H1 (cell line): Measurements from ENCODE around the gene CACNA1A. TPM values are rescaled to one million over a fixed set of nuclear protein-coding genes. Genes with fewer than 3 reads are reported as not detected.

Source experiments
- BCL11A ChIP-seq, 2 experiments: IDR thresholded peaks; one replicate each; pipeline ENCODE4 v1.6.1; 2011; ENCODE audit warnings: low read depth in 2 of 2, low read length in 2 of 2, mild to moderate bottlenecking in 2 of 2
- BRCA1 ChIP-seq: IDR thresholded peaks from 2 replicates; pipeline ENCODE4 v1.6.1; 2012; ENCODE audit warnings: low read depth, low read length, improper control_type of control experiment
- CHD1 ChIP-seq: IDR thresholded peaks from 2 replicates; pipeline ENCODE4 v1.6.1; 2012; ENCODE audit warnings: low read depth, low read length, improper control_type of control experiment
- HDAC6 ChIP-seq: IDR thresholded peaks from one replicate; pipeline ENCODE4 v1.7.1; 2012; ENCODE audit warnings: low read depth, mild to moderate bottlenecking, inconsistent platforms, low read length, moderate library complexity
- KDM1A ChIP-seq: fragments of 200-600, 300-600 bp; sonication (generic); IDR thresholded peaks from 2 replicates; pipeline ENCODE4 v1.7.1; 2016; ENCODE audit warnings: mild to moderate bottlenecking, low read length, borderline replicate concordance
- POLR2AphosphoS5 ChIP-seq: IDR thresholded peaks from 2 replicates; pipeline ENCODE4 v1.6.1; 2011; ENCODE audit warnings: low read depth, low read length
- RAD21 ChIP-seq, 2 experiments: IDR thresholded peaks in 1 of 2; conservative IDR thresholded peaks in 1 of 2; 2 replicates each; pipeline ENCODE4 v1.6.1; 2011; ENCODE audit warnings: low read depth in 2 of 2, low read length in 2 of 2, improper control_type of control experiment in 1 of 2, inconsistent platforms in 1 of 2, mild to moderate bottlenecking in 1 of 2, moderate library complexity in 1 of 2
- RXRA ChIP-seq: IDR thresholded peaks from 2 replicates; pipeline ENCODE4 v1.6.1; 2011; ENCODE audit warnings: low read depth, mild to moderate bottlenecking, low read length, moderate library complexity; ENCODE audit not compliant: insufficient read depth
- TEAD4 ChIP-seq: IDR thresholded peaks from 2 replicates; pipeline ENCODE4 v1.6.1; 2012; ENCODE audit warnings: low read depth, low read length, inconsistent platforms, mixed read lengths
- polyA plus RNA-seq, 7 experiments: library from polyadenylated mRNA; depleted of rRNA in 3 of 7; stranded (reverse) in 5 of 7; unstranded in 2 of 7; fragments of >200 nt in 5 of 7; fragments of 200-250 nt in 2 of 7; gene quantifications; 1 replicate in 5 of 7; 2 replicates in 1 of 7; 4 replicates in 1 of 7; pipeline versions ENCODE4 v1.2.1 to v1.2.3, GENCODE V29; 2011 to 2013; ENCODE audit warnings: missing spikeins in 2 of 7, mixed read lengths in 2 of 7
- total RNA-seq: library from RNA; stranded (reverse); fragmentation: NEBNext Ultra II Directional; extraction: Animal tissue kit (Norgen Biotek cat#: 25700); gene quantifications from 2 replicates; pipeline ENCODE4 v1.2.1, GENCODE V29; 2021
- TF ChIP-seq, protein P1 (sequence below): fragments of 300-600 bp; sonication (generic); IDR thresholded peaks from 2 replicates; pipeline ENCODE4 v1.7.1; 2012; ENCODE audit warnings: low read length, moderate library complexity, mild to moderate bottlenecking, inconsistent platforms; ENCODE audit not compliant: insufficient replicate concordance

Gene CACNA1A
- total and polyA plus RNA-seq, 2 of the 8 experiments (the other 6 are each of a cell fraction or from before 2014, with no cell fraction given), result 10.7 to 25.3 TPM

DNA sequence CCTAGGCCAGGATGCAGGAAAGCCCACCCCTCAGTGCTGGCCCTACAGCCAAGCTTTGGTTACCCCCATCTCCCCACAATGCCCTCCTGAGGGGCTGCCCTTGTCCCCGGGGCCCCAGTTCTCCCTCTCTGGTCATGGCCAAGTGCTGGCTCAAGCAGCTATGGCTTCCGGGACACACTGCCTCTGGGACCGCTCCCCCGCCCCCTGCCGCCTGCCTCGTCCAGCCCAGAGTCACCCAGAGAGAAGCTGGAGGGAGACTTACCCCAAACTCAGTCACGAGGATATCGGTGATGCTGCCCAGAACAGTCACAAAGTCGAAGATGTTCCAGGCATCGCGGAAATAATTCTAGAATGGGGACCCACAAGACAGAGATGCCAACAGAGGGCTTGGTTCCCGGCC is 261.4 kb downstream of the CACNA1A start (continued):
- TF ChIP-seq, protein P1, sequence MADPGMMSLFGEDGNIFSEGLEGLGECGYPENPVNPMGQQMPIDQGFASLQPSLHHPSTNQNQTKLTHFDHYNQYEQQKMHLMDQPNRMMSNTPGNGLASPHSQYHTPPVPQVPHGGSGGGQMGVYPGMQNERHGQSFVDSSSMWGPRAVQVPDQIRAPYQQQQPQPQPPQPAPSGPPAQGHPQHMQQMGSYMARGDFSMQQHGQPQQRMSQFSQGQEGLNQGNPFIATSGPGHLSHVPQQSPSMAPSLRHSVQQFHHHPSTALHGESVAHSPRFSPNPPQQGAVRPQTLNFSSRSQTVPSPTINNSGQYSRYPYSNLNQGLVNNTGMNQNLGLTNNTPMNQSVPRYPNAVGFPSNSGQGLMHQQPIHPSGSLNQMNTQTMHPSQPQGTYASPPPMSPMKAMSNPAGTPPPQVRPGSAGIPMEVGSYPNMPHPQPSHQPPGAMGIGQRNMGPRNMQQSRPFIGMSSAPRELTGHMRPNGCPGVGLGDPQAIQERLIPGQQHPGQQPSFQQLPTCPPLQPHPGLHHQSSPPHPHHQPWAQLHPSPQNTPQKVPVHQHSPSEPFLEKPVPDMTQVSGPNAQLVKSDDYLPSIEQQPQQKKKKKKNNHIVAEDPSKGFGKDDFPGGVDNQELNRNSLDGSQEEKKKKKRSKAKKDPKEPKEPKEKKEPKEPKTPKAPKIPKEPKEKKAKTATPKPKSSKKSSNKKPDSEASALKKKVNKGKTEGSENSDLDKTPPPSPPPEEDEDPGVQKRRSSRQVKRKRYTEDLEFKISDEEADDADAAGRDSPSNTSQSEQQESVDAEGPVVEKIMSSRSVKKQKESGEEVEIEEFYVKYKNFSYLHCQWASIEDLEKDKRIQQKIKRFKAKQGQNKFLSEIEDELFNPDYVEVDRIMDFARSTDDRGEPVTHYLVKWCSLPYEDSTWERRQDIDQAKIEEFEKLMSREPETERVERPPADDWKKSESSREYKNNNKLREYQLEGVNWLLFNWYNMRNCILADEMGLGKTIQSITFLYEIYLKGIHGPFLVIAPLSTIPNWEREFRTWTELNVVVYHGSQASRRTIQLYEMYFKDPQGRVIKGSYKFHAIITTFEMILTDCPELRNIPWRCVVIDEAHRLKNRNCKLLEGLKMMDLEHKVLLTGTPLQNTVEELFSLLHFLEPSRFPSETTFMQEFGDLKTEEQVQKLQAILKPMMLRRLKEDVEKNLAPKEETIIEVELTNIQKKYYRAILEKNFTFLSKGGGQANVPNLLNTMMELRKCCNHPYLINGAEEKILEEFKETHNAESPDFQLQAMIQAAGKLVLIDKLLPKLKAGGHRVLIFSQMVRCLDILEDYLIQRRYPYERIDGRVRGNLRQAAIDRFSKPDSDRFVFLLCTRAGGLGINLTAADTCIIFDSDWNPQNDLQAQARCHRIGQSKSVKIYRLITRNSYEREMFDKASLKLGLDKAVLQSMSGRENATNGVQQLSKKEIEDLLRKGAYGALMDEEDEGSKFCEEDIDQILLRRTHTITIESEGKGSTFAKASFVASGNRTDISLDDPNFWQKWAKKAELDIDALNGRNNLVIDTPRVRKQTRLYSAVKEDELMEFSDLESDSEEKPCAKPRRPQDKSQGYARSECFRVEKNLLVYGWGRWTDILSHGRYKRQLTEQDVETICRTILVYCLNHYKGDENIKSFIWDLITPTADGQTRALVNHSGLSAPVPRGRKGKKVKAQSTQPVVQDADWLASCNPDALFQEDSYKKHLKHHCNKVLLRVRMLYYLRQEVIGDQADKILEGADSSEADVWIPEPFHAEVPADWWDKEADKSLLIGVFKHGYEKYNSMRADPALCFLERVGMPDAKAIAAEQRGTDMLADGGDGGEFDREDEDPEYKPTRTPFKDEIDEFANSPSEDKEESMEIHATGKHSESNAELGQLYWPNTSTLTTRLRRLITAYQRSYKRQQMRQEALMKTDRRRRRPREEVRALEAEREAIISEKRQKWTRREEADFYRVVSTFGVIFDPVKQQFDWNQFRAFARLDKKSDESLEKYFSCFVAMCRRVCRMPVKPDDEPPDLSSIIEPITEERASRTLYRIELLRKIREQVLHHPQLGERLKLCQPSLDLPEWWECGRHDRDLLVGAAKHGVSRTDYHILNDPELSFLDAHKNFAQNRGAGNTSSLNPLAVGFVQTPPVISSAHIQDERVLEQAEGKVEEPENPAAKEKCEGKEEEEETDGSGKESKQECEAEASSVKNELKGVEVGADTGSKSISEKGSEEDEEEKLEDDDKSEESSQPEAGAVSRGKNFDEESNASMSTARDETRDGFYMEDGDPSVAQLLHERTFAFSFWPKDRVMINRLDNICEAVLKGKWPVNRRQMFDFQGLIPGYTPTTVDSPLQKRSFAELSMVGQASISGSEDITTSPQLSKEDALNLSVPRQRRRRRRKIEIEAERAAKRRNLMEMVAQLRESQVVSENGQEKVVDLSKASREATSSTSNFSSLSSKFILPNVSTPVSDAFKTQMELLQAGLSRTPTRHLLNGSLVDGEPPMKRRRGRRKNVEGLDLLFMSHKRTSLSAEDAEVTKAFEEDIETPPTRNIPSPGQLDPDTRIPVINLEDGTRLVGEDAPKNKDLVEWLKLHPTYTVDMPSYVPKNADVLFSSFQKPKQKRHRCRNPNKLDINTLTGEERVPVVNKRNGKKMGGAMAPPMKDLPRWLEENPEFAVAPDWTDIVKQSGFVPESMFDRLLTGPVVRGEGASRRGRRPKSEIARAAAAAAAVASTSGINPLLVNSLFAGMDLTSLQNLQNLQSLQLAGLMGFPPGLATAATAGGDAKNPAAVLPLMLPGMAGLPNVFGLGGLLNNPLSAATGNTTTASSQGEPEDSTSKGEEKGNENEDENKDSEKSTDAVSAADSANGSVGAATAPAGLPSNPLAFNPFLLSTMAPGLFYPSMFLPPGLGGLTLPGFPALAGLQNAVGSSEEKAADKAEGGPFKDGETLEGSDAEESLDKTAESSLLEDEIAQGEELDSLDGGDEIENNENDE, result no peak
- TF ChIP-seq RXRA, result no peak
- no peak for TF ChIP-seq TEAD4
- no peak for TF ChIP-seq KDM1A
- TF ChIP-seq CHD1, result no peak
- TF ChIP-seq RAD21 (IDR thresholded peaks at IDR 0.05 in 1 of 2, conservative IDR thresholded peaks at IDR 0.05 in 1 of 2; ENCODE audit: low read depth in 2 of 2, low read length in 2 of 2), result no peak
- no peak for TF ChIP-seq BRCA1
- TF ChIP-seq POLR2AphosphoS5, result no peak
- TF ChIP-seq HDAC6, result no peak
- no peak for TF ChIP-seq BCL11A (IDR thresholded peaks at IDR 0.05; ENCODE audit: low read depth in 2 of 2, low read length in 2 of 2)
- TF ChIP-seq, all 59 proteins: peak for 0
